ENCODE measurements around the gene SPRYD4. TPM values are rescaled to one million over a fixed set of nuclear protein-coding genes. Genes with fewer than 3 reads are reported as not detected.

SPRYD4 gene
- total RNA-seq, 1 experiment from 2014 or later: 4.2 TPM

- TF ChIP-seq ZNF281 (CRISPR knock-in tag; IDR thresholded peaks at IDR 0.05): no peak
- no peak for TF ChIP-seq ESRRA (CRISPR knock-in tag; IDR thresholded peaks at IDR 0.05; ENCODE audit: borderline replicate concordance)
- TF ChIP-seq NFATC4 (CRISPR knock-in tag; IDR thresholded peaks at IDR 0.05): no peak
These were observed 9.3 kb downstream of the SPRYD4 start (continued) for GRCh38 chr12:56477521-56478225.

GRCh38 chr12:56479625-56480024, 11.2 kb downstream of the SPRYD4 start:
- no peaks in the 10 kb centered on the region for H3K9me3 Mint-ChIP-seq
- ATAC-seq: no peak
- no peaks in the 10 kb centered on the region for H3K36me3 Mint-ChIP-seq
- peaks cover 2% of the 10 kb centered on the region; the same call in 1 of the 2 replicates for H3K27me3 Mint-ChIP-seq (ENCODE audit: low read depth)
- H3K27ac Mint-ChIP-seq: no peak overlapping the region
- TF ChIP-seq MYBL2 (CRISPR knock-in tag; IDR thresholded peaks at IDR 0.05) (no peak), SMAD3 (CRISPR knock-in tag; IDR thresholded peaks at IDR 0.05; ENCODE audit: borderline replicate concordance) (no peak), EMX1 (CRISPR knock-in tag; IDR thresholded peaks at IDR 0.05) (no peak), ATF6 (CRISPR knock-in tag; IDR thresholded peaks at IDR 0.05) (no peak), KAT7 (CRISPR knock-in tag; IDR thresholded peaks at IDR 0.05; ENCODE audit: borderline replicate concordance) (no peak), E2F4 (CRISPR knock-in tag; IDR thresholded peaks at IDR 0.05; ENCODE audit: borderline replicate concordance, low read depth) (no peak), CTCF (IDR thresholded peaks at IDR 0.05) (no peak), ZNF232 (CRISPR knock-in tag; IDR thresholded peaks at IDR 0.05) (no peak), TCF7 (CRISPR knock-in tag; IDR thresholded peaks at IDR 0.05; ENCODE audit: low read depth) (no peak), MLX (CRISPR knock-in tag; IDR thresholded peaks at IDR 0.05) (no peak), ZNF138 (CRISPR knock-in tag; conservative IDR thresholded peaks at IDR 0.05) (no peak), FOXP1 (CRISPR knock-in tag; IDR thresholded peaks at IDR 0.05; ENCODE audit: borderline replicate concordance) (no peak), IRF2 (CRISPR knock-in tag; IDR thresholded peaks at IDR 0.05; ENCODE audit: borderline replicate concordance, low read depth) (no peak), ELF4 (CRISPR knock-in tag; IDR thresholded peaks at IDR 0.05; ENCODE audit: low read depth) (no peak), PRRX2 (CRISPR knock-in tag; IDR thresholded peaks at IDR 0.05) (no peak)
- no peak overlapping the region for H3K4me3 Mint-ChIP-seq
- no peaks in the 10 kb centered on the region for H3K4me1 Mint-ChIP-seq
- ChIA-PET POLR2A (interaction anchor here (0.5 kb wide), 1 partner anchor 17 kb away, joined by 3 read pairs; no protein-coding TSS in a partner anchor), CTCF (interaction anchor here (0.5 to 0.8 kb wide), 2 partner anchors 15 to 94 kb away, joined by 3 read pairs; no protein-coding TSS in a partner anchor)
- DNase-seq (ENCODE audit: low spot score): no peak
